HL-60 (cell line): ENCODE measurements around the gene DDX28.

Source experiments
- POLR2AphosphoS5 ChIP-seq: IDR thresholded peaks from 2 replicates; pipeline ENCODE4 v1.6.1; 2012; ENCODE audit warnings: low read depth
- TF ChIP-seq, protein P1 (sequence below): IDR thresholded peaks from one replicate; pipeline ENCODE4 v1.5.1; 2011; ENCODE audit warnings: low read length, control low read depth, inconsistent platforms; ENCODE audit not compliant: insufficient read depth
- TF ChIP-seq, protein P2 (sequence below): IDR thresholded peaks from 2 replicates; pipeline ENCODE4 v1.6.1; 2012; ENCODE audit warnings: low read depth; ENCODE audit not compliant: insufficient replicate concordance

DNA sequence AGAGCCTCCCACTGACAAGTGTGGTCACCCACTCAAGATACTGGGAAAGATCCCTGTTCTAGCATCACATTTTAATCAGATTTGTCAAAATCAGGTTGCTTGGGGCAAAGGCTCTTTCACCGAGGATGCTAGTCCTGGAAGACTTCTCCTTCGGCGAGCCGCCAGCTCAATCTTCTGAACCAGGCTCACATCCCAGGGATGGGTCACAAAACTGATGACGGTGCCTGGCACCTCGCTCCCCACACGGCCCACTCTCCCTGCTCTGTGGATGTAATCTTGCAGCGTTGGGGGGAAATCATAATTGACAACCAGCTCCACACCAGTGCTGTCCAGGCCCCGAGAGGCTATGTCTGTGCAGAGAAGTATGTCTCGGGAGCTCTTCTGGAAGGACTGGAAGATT is 1.5 kb downstream of the DDX28 start:
- TF ChIP-seq, protein P1, sequence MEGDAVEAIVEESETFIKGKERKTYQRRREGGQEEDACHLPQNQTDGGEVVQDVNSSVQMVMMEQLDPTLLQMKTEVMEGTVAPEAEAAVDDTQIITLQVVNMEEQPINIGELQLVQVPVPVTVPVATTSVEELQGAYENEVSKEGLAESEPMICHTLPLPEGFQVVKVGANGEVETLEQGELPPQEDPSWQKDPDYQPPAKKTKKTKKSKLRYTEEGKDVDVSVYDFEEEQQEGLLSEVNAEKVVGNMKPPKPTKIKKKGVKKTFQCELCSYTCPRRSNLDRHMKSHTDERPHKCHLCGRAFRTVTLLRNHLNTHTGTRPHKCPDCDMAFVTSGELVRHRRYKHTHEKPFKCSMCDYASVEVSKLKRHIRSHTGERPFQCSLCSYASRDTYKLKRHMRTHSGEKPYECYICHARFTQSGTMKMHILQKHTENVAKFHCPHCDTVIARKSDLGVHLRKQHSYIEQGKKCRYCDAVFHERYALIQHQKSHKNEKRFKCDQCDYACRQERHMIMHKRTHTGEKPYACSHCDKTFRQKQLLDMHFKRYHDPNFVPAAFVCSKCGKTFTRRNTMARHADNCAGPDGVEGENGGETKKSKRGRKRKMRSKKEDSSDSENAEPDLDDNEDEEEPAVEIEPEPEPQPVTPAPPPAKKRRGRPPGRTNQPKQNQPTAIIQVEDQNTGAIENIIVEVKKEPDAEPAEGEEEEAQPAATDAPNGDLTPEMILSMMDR = no peak
- TF ChIP-seq, protein P2, sequence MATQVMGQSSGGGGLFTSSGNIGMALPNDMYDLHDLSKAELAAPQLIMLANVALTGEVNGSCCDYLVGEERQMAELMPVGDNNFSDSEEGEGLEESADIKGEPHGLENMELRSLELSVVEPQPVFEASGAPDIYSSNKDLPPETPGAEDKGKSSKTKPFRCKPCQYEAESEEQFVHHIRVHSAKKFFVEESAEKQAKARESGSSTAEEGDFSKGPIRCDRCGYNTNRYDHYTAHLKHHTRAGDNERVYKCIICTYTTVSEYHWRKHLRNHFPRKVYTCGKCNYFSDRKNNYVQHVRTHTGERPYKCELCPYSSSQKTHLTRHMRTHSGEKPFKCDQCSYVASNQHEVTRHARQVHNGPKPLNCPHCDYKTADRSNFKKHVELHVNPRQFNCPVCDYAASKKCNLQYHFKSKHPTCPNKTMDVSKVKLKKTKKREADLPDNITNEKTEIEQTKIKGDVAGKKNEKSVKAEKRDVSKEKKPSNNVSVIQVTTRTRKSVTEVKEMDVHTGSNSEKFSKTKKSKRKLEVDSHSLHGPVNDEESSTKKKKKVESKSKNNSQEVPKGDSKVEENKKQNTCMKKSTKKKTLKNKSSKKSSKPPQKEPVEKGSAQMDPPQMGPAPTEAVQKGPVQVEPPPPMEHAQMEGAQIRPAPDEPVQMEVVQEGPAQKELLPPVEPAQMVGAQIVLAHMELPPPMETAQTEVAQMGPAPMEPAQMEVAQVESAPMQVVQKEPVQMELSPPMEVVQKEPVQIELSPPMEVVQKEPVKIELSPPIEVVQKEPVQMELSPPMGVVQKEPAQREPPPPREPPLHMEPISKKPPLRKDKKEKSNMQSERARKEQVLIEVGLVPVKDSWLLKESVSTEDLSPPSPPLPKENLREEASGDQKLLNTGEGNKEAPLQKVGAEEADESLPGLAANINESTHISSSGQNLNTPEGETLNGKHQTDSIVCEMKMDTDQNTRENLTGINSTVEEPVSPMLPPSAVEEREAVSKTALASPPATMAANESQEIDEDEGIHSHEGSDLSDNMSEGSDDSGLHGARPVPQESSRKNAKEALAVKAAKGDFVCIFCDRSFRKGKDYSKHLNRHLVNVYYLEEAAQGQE = no peak
- no peak for TF ChIP-seq POLR2AphosphoS5
